ENCODE results near the gene DIAPH3.

The DIAPH3 gene

DNA sequence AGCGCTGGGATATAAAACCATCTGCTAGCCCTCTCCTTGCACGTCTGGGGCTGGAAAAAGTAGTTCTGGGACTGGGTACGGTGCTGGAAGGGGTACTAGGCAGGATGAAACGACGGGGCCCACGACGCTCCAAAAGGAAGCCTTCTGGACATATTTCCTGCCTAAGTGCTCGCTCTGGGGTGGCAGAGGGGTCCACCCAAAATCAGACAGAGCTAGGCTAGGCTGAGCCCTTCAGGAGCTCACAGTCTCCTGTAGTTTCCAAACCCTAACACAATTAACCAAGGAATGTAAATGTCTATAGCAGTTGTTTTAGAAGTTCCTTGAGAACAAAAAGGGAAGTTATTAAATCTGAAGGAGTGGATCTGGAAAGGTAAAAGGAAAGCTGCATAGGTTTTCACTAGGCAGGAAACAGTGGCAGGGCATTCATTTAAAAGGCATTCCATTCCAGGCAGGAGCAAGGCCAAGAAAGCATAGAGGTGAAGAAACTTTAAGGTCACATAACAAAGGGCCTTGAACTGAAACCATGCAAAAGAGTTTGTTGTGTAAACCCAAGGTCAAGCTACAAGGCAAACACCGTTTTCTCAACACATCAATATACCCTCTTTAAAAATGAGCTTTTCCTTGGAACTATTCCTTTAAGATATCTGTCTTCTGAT is 634 bp upstream of the DIAPH3 start:
- no peaks in the 10 kb centered on the region for H3K36me3 ChIP-seq
- H3K4me1 ChIP-seq (ENCODE audit: control insufficient read depth in 1 of 2, insufficient read depth in 1 of 2, low read depth in 1 of 2, low read length in 1 of 2) = peaks cover 13 to 17% of the 10 kb centered on the region in 2 experiments
- H3K4me3 ChIP-seq (ENCODE audit: low read depth in 1 of 2, low read length in 1 of 2) = peak overlapping the region; percentile 69 to 70
- no peaks in the 10 kb centered on the region for H3K9me3 ChIP-seq
- no peaks in the 10 kb centered on the region for H3K27me3 ChIP-seq
- H3K27ac ChIP-seq = peak overlapping the region; percentile 47
- no peak for TF ChIP-seq CTCF (IDR thresholded peaks at IDR 0.05)

GRCh38 chr13:60162096-60162495 is 1.6 kb downstream of the DIAPH3 start:
- Histone ChIP-seq H3K27me3 (no peaks in the 10 kb centered on the region), H3K4me3 (ENCODE audit: low read depth in 1 of 2, low read length in 1 of 2) (no peak overlapping the region), H3K36me3 (no peaks in the 10 kb centered on the region), H3K27ac (no peak overlapping the region), H3K9me3 (no peaks in the 10 kb centered on the region), H3K4me1 (ENCODE audit: control insufficient read depth in 1 of 2, insufficient read depth in 1 of 2, low read depth in 1 of 2, low read length in 1 of 2) (peaks cover 13 to 17% of the 10 kb centered on the region in 2 experiments)
- no peak for TF ChIP-seq CTCF (IDR thresholded peaks at IDR 0.05)

DNA sequence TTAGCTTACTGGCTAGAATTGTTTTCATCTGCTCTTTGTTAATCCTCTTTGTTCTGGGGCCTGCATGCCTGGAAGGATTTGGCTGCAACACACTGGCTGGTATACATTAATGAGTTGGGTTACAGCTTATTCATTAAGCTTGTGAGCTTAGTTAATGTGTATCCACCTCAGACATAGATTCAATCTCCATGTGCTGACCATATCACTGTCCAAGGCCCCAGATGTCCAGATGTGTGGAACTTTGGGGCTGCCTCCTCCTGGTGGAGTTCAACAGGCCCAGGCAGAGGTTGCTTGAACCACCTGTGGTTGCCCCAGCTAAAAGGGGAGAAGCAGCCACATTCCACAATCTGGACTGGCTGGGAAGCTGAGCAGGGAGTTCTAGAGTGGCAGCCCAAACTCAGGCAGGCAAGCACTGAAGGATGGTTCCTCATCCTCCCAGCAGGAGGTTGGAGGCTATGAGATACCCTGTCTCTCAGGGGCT is 5.4 kb downstream of the DIAPH3 start:
- Histone ChIP-seq H3K27me3 (no peaks in the 10 kb centered on the region), H3K4me1 (ENCODE audit: control insufficient read depth in 1 of 2, insufficient read depth in 1 of 2, low read depth in 1 of 2, low read length in 1 of 2) (peaks cover 4 to 7% of the 10 kb centered on the region in 2 experiments), H3K9me3 (no peaks in the 10 kb centered on the region), H3K27ac (no peak overlapping the region), H3K36me3 (no peaks in the 10 kb centered on the region), H3K4me3 (ENCODE audit: low read depth in 1 of 2, low read length in 1 of 2) (no peak overlapping the region)
- no peak for TF ChIP-seq CTCF (IDR thresholded peaks at IDR 0.05)

DNA sequence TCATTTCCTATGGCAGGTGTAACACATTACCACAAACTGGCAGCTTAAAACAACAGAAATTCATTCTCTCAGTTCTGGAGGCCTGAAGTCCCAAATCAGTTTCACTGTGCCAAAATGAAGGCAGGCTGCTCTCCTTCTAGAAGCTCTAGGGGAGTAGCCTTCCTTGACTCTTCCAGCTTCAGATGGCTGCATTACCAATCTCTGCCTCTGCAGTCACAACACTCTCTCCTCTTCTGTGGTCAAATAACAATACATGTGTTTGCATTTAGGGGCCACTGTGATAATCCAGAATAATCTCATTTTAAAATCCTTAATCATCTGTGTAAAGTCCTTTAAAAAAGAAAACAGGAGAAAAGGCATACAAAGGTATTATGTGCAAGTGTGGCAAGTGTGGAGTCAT is 7.8 kb downstream of the DIAPH3 start:
- no peak for TF ChIP-seq CTCF (IDR thresholded peaks at IDR 0.05)
- no peak overlapping the region for H3K27ac ChIP-seq

GRCh38 chr13:60152904-60153303 is 10.8 kb downstream of the DIAPH3 start:
- H3K27ac ChIP-seq = no peak overlapping the region
- H3K9me3 ChIP-seq = no peaks in the 10 kb centered on the region
- no peaks in the 10 kb centered on the region for H3K27me3 ChIP-seq
- no peak for TF ChIP-seq CTCF (IDR thresholded peaks at IDR 0.05)
- H3K4me1 ChIP-seq (ENCODE audit: control insufficient read depth in 1 of 2, insufficient read depth in 1 of 2, low read depth in 1 of 2, low read length in 1 of 2) = peaks cover 8 to 11% of the 10 kb centered on the region in 2 experiments
- no peaks in the 10 kb centered on the region for H3K36me3 ChIP-seq
- no peak overlapping the region for H3K4me3 ChIP-seq (ENCODE audit: low read depth in 1 of 2, low read length in 1 of 2)

More for the DNA sequence above, 7.8 kb downstream of the DIAPH3 start:
- H3K27me3 ChIP-seq = no peaks in the 10 kb centered on the region
- H3K36me3 ChIP-seq = no peaks in the 10 kb centered on the region
- no peaks in the 10 kb centered on the region for H3K9me3 ChIP-seq
- no peaks in the 10 kb centered on the region for H3K4me1 ChIP-seq (ENCODE audit: control insufficient read depth in 1 of 2, insufficient read depth in 1 of 2, low read depth in 1 of 2, low read length in 1 of 2)
- H3K4me3 ChIP-seq (ENCODE audit: low read depth in 1 of 2, low read length in 1 of 2) = no peak overlapping the region
